GM23338 (cell line): ENCODE results near the gene EFNB3. TPM values are rescaled to one million over a fixed set of nuclear protein-coding genes. Genes with fewer than 3 reads are reported as not detected.

Source experiments
- ATAC-seq: fragments of 200-7000 bp; cut with Tn5 transposase; 3 replicates; pipeline ENCODE4 v1.9.1; 2020
- DNase-seq: peaks from one replicate; pipeline ENCODE4 v3.0.0-alpha.2; 2015; ENCODE audit warnings: low spot score
- H2AFZ ChIP-seq: fragments of 200-600 bp; sonication (generic); 2 replicates; pipeline ENCODE4 v1.8.0; 2016; ENCODE audit warnings: antibody characterized with exemption, mild to moderate bottlenecking, moderate library complexity
- H3F3A ChIP-seq: fragments of 200-600 bp; sonication (generic); replicated peaks from 2 replicates; pipeline ENCODE4 v1.8.0; 2017; ENCODE audit warnings: antibody characterized with exemption, mixed run types, low read depth
- H3K27ac ChIP-seq: fragments of 200-600 bp; sonication (generic); 2 replicates; pipeline ENCODE4 v1.6.1; 2016; ENCODE audit warnings: low read depth
- H3K27me3 ChIP-seq: fragments of 200-600 bp; sonication (generic); 2 replicates; pipeline ENCODE4 v1.8.0; 2016; ENCODE audit warnings: mild to moderate bottlenecking, mixed run types, moderate library complexity; ENCODE audit not compliant: insufficient read depth
- H3K36me3 ChIP-seq: fragments of 200-600 bp; sonication (generic); 2 replicates; pipeline ENCODE4 v1.8.0; 2016; ENCODE audit warnings: mild to moderate bottlenecking; ENCODE audit not compliant: insufficient read depth
- H3K4me1 ChIP-seq: fragments of 200-600 bp; sonication (generic); 2 replicates; pipeline ENCODE4 v1.8.0; 2016; ENCODE audit warnings: mild to moderate bottlenecking, moderate library complexity; ENCODE audit not compliant: insufficient read depth
- H3K4me2 ChIP-seq: fragments of 200-600 bp; sonication (generic); 2 replicates; pipeline ENCODE4 v1.7.1; 2017; ENCODE audit warnings: mixed run types
- H3K4me3 ChIP-seq: fragments of 200-600 bp; sonication (generic); 2 replicates; pipeline ENCODE4 v1.6.1; 2016; ENCODE audit warnings: mixed run types
- H3K79me2 ChIP-seq: fragments of 200-600 bp; sonication (generic); replicated peaks from 2 replicates; pipeline ENCODE4 v1.8.0; 2017; ENCODE audit warnings: mild to moderate bottlenecking; ENCODE audit not compliant: insufficient read depth
- H3K9me2 ChIP-seq: fragments of 200-600 bp; sonication (generic); 2 replicates; pipeline ENCODE4 v1.8.0; 2017; ENCODE audit not compliant: insufficient read depth
- H4K20me1 ChIP-seq: fragments of 200-600 bp; sonication (generic); replicated peaks from 2 replicates; pipeline ENCODE4 v1.8.0; 2017; ENCODE audit warnings: mild to moderate bottlenecking; ENCODE audit not compliant: insufficient read depth
- H3K27ac Mint-ChIP-seq: 2 replicates; pipeline ENCODE4 v1.8.0; 2020; ENCODE audit warnings: inconsistent platforms, mild to moderate bottlenecking, moderate library complexity, mixed read lengths
- H3K27me3 Mint-ChIP-seq: 3 replicates; pipeline ENCODE4 v1.8.0; 2022; ENCODE audit warnings: low read depth, mild to moderate bottlenecking, moderate library complexity, mixed read lengths, inconsistent platforms; ENCODE audit not compliant: insufficient read depth, poor library complexity
- H3K36me3 Mint-ChIP-seq: 3 replicates; pipeline ENCODE4 v1.8.0; 2021; ENCODE audit warnings: low read depth, mild to moderate bottlenecking, inconsistent platforms, moderate library complexity, mixed read lengths
- H3K4me1 Mint-ChIP-seq: 3 replicates; pipeline ENCODE4 v1.8.0; 2020; ENCODE audit warnings: mild to moderate bottlenecking, inconsistent platforms, mixed read lengths
- H3K4me3 Mint-ChIP-seq: 3 replicates; pipeline ENCODE4 v1.8.0; 2021; ENCODE audit warnings: moderate library complexity, mild to moderate bottlenecking, inconsistent platforms, mixed read lengths
- H3K9me3 Mint-ChIP-seq: 3 replicates; pipeline ENCODE4 v1.8.0; 2020; ENCODE audit warnings: moderate library complexity, mild to moderate bottlenecking, inconsistent platforms, mixed read lengths
- CREB1 ChIP-seq: fragments of 250-450 bp; sonication (Bioruptor Pico); IDR thresholded peaks from 2 replicates; pipeline ENCODE4 v1.5.0; 2020; ENCODE audit warnings: low read depth, mild to moderate bottlenecking, moderate library complexity
- EZH2 ChIP-seq: fragments of 200-600 bp; sonication (generic); IDR thresholded peaks from one replicate; pipeline ENCODE4 v1.8.0; 2017; ENCODE audit warnings: antibody characterized with exemption, mild to moderate bottlenecking, low read depth; ENCODE audit not compliant: unreplicated experiment
- EZH2phosphoT487 ChIP-seq: fragments of 200-600 bp; sonication (generic); IDR thresholded peaks from one replicate; pipeline ENCODE4 v1.8.1; 2018; ENCODE audit warnings: antibody characterized with exemption; ENCODE audit not compliant: unreplicated experiment
- JUNB ChIP-seq: IDR thresholded peaks from one replicate; pipeline ENCODE4 v1.6.1; 2016; ENCODE audit warnings: antibody characterized with exemption; ENCODE audit not compliant: unreplicated experiment
- NANOG ChIP-seq: IDR thresholded peaks from 2 replicates; pipeline ENCODE4 v1.6.1; 2016; ENCODE audit warnings: antibody characterized with exemption, borderline replicate concordance
- STAT1 ChIP-seq: IDR thresholded peaks from one replicate; pipeline ENCODE4 v1.6.1; 2016; ENCODE audit warnings: antibody characterized with exemption; ENCODE audit not compliant: unreplicated experiment
- ZNF114 ChIP-seq: fragments of 250-450 bp; sonication (Bioruptor Pico); IDR thresholded peaks from 2 replicates; pipeline ENCODE4 v1.5.0; 2020; ENCODE audit warnings: mild to moderate bottlenecking, moderate library complexity
- ZNF331 ChIP-seq: fragments of 250-450 bp; sonication (Bioruptor Pico); IDR thresholded peaks from 2 replicates; pipeline ENCODE4 v1.5.0; 2020; ENCODE audit warnings: low read depth, mild to moderate bottlenecking, moderate library complexity
- polyA plus RNA-seq: library from polyadenylated mRNA; unstranded; fragments of >200 nt; fragmentation: Nextera tagmentation; extraction: Ambion mirVana; gene quantifications from 2 replicates; pipeline ENCODE4 v1.2.1, GENCODE V29; 2016
- total RNA-seq: library from RNA; depleted of rRNA; stranded (reverse); fragments of >200 nt; shearing (Covaris generic); gene quantifications from 2 replicates; pipeline ENCODE4 v1.2.3, GENCODE V29; 2014
- TF ChIP-seq, protein P1 (sequence below): fragments of 250-450 bp; sonication (Bioruptor Pico); IDR thresholded peaks from 2 replicates; pipeline ENCODE4 v1.5.0; 2020; ENCODE audit warnings: mild to moderate bottlenecking, moderate library complexity
- TF ChIP-seq, protein P2 (sequence below): IDR thresholded peaks from 2 replicates; pipeline ENCODE4 v1.6.1; 2016; ENCODE audit warnings: antibody characterized with exemption
- TF ChIP-seq, protein P3 (sequence below), 2 experiments: fragments of 200-600 bp in 1 of 2; sonication (generic) in 1 of 2; conservative IDR thresholded peaks; 2 replicates each; pipeline versions ENCODE4 v1.5.1 to v1.6.1; 2016 to 2017; ENCODE audit warnings: antibody characterized with exemption in 2 of 2, low read depth in 2 of 2, mild to moderate bottlenecking in 2 of 2, moderate library complexity in 1 of 2

Gene EFNB3
- total and polyA plus RNA-seq, 2 experiments from 2014 or later: 4.2 to 11.5 TPM

DNA sequence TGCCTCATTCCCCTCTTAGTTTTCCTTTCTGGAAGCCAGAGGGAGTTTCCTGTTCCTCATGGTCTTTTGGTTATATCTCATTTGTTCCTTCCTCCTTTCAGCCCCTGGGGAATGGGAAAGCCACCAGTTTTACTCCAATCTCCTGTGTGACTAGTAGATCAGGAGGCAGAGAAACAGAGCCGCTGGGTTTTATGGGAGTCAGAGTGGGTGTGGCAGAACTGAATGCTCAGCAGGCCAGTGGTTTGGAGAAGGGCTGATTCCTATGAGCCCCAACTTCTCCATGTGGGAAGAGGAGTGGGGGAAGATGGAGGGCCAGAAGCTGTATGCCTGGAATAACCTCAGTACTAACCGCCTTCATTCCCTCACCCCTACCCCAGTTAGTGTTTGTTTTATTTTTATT is 16.6 kb downstream of the EFNB3 start:
- Histone ChIP-seq H3K27me3 (peaks cover 21% of the 10 kb centered on the region), H3K36me3 (no peaks in the 10 kb centered on the region), H3K79me2 (no peaks in the 10 kb centered on the region), H3K4me1 (peaks cover 14% of the 10 kb centered on the region), H3K9me2 (no peaks in the 10 kb centered on the region), H3F3A (no peaks in the 10 kb centered on the region), H2AFZ (no peak overlapping the region), H3K27ac (no peak overlapping the region), H4K20me1 (no peaks in the 10 kb centered on the region), H3K4me2 (no peak overlapping the region), H3K4me3 (no peak overlapping the region)
- Mint-ChIP-seq H3K36me3 (no peaks in the 10 kb centered on the region), H3K4me3 (no peak overlapping the region; the same call in 2 of the 3 replicates), H3K4me1 (peaks cover 22% of the 10 kb centered on the region), H3K27ac (no peak overlapping the region), H3K27me3 (peaks cover 16% of the 10 kb centered on the region), H3K9me3 (no peaks in the 10 kb centered on the region)
- no peak for DNase-seq
- ATAC-seq: no peak
- TF ChIP-seq ZNF331 (CRISPR knock-in tag) (no peak), ZNF114 (no peak), STAT1 (no peak), CREB1 (no peak), NANOG (no peak), EZH2phosphoT487 (no peak), JUNB (no peak), EZH2 (no peak)
- TF ChIP-seq, protein P1, sequence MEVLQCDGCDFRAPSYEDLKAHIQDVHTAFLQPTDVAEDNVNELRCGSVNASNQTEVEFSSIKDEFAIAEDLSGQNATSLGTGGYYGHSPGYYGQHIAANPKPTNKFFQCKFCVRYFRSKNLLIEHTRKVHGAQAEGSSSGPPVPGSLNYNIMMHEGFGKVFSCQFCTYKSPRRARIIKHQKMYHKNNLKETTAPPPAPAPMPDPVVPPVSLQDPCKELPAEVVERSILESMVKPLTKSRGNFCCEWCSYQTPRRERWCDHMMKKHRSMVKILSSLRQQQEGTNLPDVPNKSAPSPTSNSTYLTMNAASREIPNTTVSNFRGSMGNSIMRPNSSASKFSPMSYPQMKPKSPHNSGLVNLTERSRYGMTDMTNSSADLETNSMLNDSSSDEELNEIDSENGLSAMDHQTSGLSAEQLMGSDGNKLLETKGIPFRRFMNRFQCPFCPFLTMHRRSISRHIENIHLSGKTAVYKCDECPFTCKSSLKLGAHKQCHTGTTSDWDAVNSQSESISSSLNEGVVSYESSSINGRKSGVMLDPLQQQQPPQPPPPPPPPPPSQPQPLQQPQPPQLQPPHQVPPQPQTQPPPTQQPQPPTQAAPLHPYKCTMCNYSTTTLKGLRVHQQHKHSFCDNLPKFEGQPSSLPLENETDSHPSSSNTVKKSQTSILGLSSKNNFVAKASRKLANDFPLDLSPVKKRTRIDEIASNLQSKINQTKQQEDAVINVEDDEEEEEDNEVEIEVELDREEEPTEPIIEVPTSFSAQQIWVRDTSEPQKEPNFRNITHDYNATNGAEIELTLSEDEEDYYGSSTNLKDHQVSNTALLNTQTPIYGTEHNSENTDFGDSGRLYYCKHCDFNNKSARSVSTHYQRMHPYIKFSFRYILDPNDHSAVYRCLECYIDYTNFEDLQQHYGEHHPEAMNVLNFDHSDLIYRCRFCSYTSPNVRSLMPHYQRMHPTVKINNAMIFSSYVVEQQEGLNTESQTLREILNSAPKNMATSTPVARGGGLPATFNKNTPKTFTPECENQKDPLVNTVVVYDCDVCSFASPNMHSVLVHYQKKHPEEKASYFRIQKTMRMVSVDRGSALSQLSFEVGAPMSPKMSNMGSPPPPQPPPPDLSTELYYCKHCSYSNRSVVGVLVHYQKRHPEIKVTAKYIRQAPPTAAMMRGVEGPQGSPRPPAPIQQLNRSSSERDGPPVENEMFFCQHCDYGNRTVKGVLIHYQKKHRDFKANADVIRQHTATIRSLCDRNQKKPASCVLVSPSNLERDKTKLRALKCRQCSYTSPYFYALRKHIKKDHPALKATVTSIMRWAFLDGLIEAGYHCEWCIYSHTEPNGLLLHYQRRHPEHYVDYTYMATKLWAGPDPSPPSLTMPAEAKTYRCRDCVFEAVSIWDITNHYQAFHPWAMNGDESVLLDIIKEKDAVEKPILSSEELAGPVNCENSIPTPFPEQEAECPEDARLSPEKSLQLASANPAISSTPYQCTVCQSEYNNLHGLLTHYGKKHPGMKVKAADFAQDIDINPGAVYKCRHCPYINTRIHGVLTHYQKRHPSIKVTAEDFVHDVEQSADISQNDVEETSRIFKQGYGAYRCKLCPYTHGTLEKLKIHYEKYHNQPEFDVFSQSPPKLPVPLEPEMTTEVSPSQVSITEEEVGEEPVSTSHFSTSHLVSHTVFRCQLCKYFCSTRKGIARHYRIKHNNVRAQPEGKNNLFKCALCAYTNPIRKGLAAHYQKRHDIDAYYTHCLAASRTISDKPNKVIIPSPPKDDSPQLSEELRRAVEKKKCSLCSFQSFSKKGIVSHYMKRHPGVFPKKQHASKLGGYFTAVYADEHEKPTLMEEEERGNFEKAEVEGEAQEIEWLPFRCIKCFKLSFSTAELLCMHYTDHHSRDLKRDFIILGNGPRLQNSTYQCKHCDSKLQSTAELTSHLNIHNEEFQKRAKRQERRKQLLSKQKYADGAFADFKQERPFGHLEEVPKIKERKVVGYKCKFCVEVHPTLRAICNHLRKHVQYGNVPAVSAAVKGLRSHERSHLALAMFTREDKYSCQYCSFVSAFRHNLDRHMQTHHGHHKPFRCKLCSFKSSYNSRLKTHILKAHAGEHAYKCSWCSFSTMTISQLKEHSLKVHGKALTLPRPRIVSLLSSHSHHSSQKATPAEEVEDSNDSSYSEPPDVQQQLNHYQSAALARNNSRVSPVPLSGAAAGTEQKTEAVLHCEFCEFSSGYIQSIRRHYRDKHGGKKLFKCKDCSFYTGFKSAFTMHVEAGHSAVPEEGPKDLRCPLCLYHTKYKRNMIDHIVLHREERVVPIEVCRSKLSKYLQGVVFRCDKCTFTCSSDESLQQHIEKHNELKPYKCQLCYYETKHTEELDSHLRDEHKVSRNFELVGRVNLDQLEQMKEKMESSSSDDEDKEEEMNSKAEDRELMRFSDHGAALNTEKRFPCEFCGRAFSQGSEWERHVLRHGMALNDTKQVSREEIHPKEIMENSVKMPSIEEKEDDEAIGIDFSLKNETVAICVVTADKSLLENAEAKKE (CRISPR knock-in tag): no peak
- TF ChIP-seq, protein P2, sequence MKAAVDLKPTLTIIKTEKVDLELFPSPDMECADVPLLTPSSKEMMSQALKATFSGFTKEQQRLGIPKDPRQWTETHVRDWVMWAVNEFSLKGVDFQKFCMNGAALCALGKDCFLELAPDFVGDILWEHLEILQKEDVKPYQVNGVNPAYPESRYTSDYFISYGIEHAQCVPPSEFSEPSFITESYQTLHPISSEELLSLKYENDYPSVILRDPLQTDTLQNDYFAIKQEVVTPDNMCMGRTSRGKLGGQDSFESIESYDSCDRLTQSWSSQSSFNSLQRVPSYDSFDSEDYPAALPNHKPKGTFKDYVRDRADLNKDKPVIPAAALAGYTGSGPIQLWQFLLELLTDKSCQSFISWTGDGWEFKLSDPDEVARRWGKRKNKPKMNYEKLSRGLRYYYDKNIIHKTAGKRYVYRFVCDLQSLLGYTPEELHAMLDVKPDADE: no peak
- TF ChIP-seq, protein P3, sequence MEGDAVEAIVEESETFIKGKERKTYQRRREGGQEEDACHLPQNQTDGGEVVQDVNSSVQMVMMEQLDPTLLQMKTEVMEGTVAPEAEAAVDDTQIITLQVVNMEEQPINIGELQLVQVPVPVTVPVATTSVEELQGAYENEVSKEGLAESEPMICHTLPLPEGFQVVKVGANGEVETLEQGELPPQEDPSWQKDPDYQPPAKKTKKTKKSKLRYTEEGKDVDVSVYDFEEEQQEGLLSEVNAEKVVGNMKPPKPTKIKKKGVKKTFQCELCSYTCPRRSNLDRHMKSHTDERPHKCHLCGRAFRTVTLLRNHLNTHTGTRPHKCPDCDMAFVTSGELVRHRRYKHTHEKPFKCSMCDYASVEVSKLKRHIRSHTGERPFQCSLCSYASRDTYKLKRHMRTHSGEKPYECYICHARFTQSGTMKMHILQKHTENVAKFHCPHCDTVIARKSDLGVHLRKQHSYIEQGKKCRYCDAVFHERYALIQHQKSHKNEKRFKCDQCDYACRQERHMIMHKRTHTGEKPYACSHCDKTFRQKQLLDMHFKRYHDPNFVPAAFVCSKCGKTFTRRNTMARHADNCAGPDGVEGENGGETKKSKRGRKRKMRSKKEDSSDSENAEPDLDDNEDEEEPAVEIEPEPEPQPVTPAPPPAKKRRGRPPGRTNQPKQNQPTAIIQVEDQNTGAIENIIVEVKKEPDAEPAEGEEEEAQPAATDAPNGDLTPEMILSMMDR (conservative IDR thresholded peaks at IDR 0.05; ENCODE audit: low read depth in 2 of 2): no peak
